Ishikawa (cell line): ENCODE measurements around the gene TAOK3.

Experiments
- CEBPB ChIP-seq: IDR thresholded peaks from 2 replicates; pipeline ENCODE4 v1.6.1; 2012
- EGR1 ChIP-seq: IDR thresholded peaks from 2 replicates; pipeline ENCODE4 v1.6.1; 2012
- EP300 ChIP-seq: IDR thresholded peaks from 2 replicates; pipeline ENCODE4 v1.6.1; 2012; ENCODE audit warnings: borderline replicate concordance
- FOXM1 ChIP-seq: IDR thresholded peaks from 2 replicates; pipeline ENCODE4 v1.6.1; 2012; ENCODE audit warnings: low read depth, borderline replicate concordance
- MAX ChIP-seq: IDR thresholded peaks from 2 replicates; pipeline ENCODE4 v1.6.1; 2012
- RAD21 ChIP-seq: IDR thresholded peaks from 2 replicates; pipeline ENCODE4 v1.6.1; 2012; ENCODE audit warnings: low read depth
- REST ChIP-seq: IDR thresholded peaks from 2 replicates; pipeline ENCODE4 v1.6.1; 2012; ENCODE audit warnings: low read depth, mild to moderate bottlenecking
- TAF1 ChIP-seq: IDR thresholded peaks from 2 replicates; pipeline ENCODE4 v1.6.1; 2012; ENCODE audit warnings: low read depth, mild to moderate bottlenecking
- TEAD4 ChIP-seq: IDR thresholded peaks from 2 replicates; pipeline ENCODE4 v1.6.1; 2012
- YY1 ChIP-seq: IDR thresholded peaks from 2 replicates; pipeline ENCODE4 v1.6.1; 2012; ENCODE audit warnings: low read depth
- ZBTB7A ChIP-seq: IDR thresholded peaks from 2 replicates; pipeline ENCODE4 v1.6.1; 2012; ENCODE audit warnings: low read depth
- TF ChIP-seq, protein P1 (sequence below): IDR thresholded peaks from 2 replicates; pipeline ENCODE4 v1.6.1; 2012

DNA sequence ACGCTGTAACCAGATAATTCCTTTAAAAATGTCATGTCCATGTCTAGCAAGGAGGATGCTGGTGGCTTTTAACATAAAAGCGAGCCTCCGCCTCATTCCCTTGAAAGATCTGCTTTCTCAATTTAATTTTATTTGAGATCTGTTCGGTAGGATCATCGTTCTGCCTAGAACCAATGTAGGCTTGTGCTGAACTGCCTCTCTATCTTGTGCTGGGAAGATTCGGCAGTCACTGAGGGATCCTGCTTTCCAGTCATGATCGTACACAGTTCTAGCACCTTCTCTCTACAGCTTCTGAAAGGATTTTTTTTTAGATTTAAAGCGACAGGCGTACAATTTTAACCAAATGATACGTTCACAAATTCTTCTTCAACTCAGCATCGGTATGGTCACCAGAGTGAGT lies 182.4 kb downstream of the TAOK3 start:
- TF ChIP-seq CEBPB (no peak), RAD21 (no peak), MAX (no peak), EP300 (no peak), ZBTB7A (no peak), TEAD4 (no peak), FOXM1 (no peak), TAF1 (no peak), EGR1 (no peak), REST (no peak), YY1 (no peak)
- TF ChIP-seq, protein P1, sequence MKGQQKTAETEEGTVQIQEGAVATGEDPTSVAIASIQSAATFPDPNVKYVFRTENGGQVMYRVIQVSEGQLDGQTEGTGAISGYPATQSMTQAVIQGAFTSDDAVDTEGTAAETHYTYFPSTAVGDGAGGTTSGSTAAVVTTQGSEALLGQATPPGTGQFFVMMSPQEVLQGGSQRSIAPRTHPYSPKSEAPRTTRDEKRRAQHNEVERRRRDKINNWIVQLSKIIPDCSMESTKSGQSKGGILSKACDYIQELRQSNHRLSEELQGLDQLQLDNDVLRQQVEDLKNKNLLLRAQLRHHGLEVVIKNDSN: no peak
